NCI-H2107 treated with DMSO at 0.1 percent for 48 hours (cell line): ENCODE results near the gene KRABD2.
A peak's percentile ranks its signal among the peaks of the same experiment; 100 is the strongest.
"Not testable (repeated sequence)": the region's sequence is repeated elsewhere in the genome, so short reads cannot be mapped to it uniquely, and the experiment has no call there.

Experiments
- DNase-seq: peaks from one replicate; lab custom pipeline; 2025; ENCODE audit not compliant: unreplicated experiment; lab: John Stamatoyannopoulos, UW

Gene KRABD2

GRCh38 chr17:8392674-8393469, 16.4 kb upstream of the KRABD2 start:
- no peak for DNase-seq

GRCh38 chr17:8392274-8392673, 15.8 kb upstream of the KRABD2 start:
- no peak for DNase-seq

- no peak for DNase-seq
Measured at GRCh38 chr17:8391711-8392110, 15.2 kb upstream of the KRABD2 start.

- no peak for DNase-seq
Measured at GRCh38 chr17:8387914-8388651, 11.6 kb upstream of the KRABD2 start.

- DNase-seq: no peak
Measured at GRCh38 chr17:8386841-8387240, 10.3 kb upstream of the KRABD2 start.

GRCh38 chr17:8384801-8385378, 8.4 kb upstream of the KRABD2 start:
- no peak for DNase-seq

GRCh38 chr17:8383143-8383822, 6.8 kb upstream of the KRABD2 start, which contains the start of gene RPL26:
Gene RPL26, minus strand, starts transcription at chr17:8383193. Its CDS starts 883 bp downstream, at chr17:8382310.
- peak; percentile 92 for DNase-seq

GRCh38 chr17:8382880-8383142, 6.3 kb upstream of the KRABD2 start:
- no peak for DNase-seq

- DNase-seq: no peak
Measured at GRCh38 chr17:8382052-8382879, 5.8 kb upstream of the KRABD2 start.

GRCh38 chr17:8380049-8380448, 3.5 kb upstream of the KRABD2 start:
- no peak for DNase-seq

- not testable (repeated sequence) for DNase-seq
Measured at GRCh38 chr17:8378117-8378516, 1.6 kb upstream of the KRABD2 start.

GRCh38 chr17:8377422-8377821, 918 bp upstream of the KRABD2 start:
- DNase-seq: no peak

GRCh38 chr17:8375738-8376259, 705 bp downstream of the KRABD2 start:
- DNase-seq: no peak

GRCh38 chr17:8373856-8374255, 2.6 kb downstream of the KRABD2 start:
- DNase-seq: not testable (repeated sequence)

GRCh38 chr17:8372422-8372821, 4.1 kb downstream of the KRABD2 start:
- no peak for DNase-seq

GRCh38 chr17:8371786-8372185, 4.7 kb downstream of the KRABD2 start:
- no peak for DNase-seq

- DNase-seq: no peak
Measured at GRCh38 chr17:8369944-8370343, 6.6 kb downstream of the KRABD2 start.

GRCh38 chr17:8368193-8368592, 8.3 kb downstream of the KRABD2 start:
- no peak for DNase-seq

- no peak for DNase-seq
Measured at GRCh38 chr17:8366231-8366630, 10.3 kb downstream of the KRABD2 start.

GRCh38 chr17:8365143-8365542, 11.4 kb downstream of the KRABD2 start:
- DNase-seq: no peak
